Skeletal muscle cell (primary cell): ENCODE data around the gene MXRA8.
"Not testable (repeated sequence)": the region's sequence is repeated elsewhere in the genome, so short reads cannot be mapped to it uniquely, and the experiment has no call there.

Experiments
- DNase-seq: peaks from one replicate; pipeline ENCODE4 v3.0.0-alpha.2; 2010; ENCODE audit warnings: low read depth
- H3K4me3 ChIP-seq: 2 replicates; pipeline ENCODE4 v1.5.1; 2011; ENCODE audit warnings: low read depth, mild to moderate bottlenecking, control low read depth, low read length, moderate library complexity

MXRA8 gene

GRCh38 chr1:1358433-1359271 is at the start of gene MXRA8:
TSS of gene MXRA8 (minus strand) at chr1:1358555. CDS start at chr1:1358504, 51 bp downstream.
- peak; percentile 41 for DNase-seq
- peak within 1 kb of the TSS; percentile 80 for H3K4me3 ChIP-seq

- H3K4me3 ChIP-seq, result peak overlapping the region; percentile 95
- DNase-seq, result no peak
Measured at GRCh38 chr1:1407636-1408318, 49.4 kb upstream of the MXRA8 start.

- DNase-seq, result peak; percentile 60
Measured at GRCh38 chr1:1406821-1407635, 48.7 kb upstream of the MXRA8 start, which contains the start of gene MRPL20. TSS of gene MRPL20 (minus strand) at chr1:1407293. CDS start at chr1:1407217, 76 bp downstream.

GRCh38 chr1:1406101-1406820 is 47.9 kb upstream of the MXRA8 start:
- no peak for DNase-seq

More at GRCh38 chr1:1406821-1407635, 48.7 kb upstream of the MXRA8 start, which contains the start of gene MRPL20:
- peak within 1 kb of the TSS; percentile 95 for H3K4me3 ChIP-seq

GRCh38 chr1:1403653-1404052 is 45.3 kb upstream of the MXRA8 start:
- DNase-seq, result no peak
- H3K4me3 ChIP-seq, result no peak overlapping the region

More at GRCh38 chr1:1406101-1406820, 47.9 kb upstream of the MXRA8 start:
- H3K4me3 ChIP-seq, result peak overlapping the region; percentile 95

GRCh38 chr1:1402901-1403392 is 44.6 kb upstream of the MXRA8 start:
- not testable (repeated sequence) for H3K4me3 ChIP-seq, DNase-seq

GRCh38 chr1:1402072-1402900 is 43.9 kb upstream of the MXRA8 start:
- no peak for DNase-seq
- no peak overlapping the region for H3K4me3 ChIP-seq

GRCh38 chr1:1401457-1402010 is 43.2 kb upstream of the MXRA8 start:
- no peak for DNase-seq

GRCh38 chr1:1400576-1401456 is 42.5 kb upstream of the MXRA8 start:
- no peak for DNase-seq

More at GRCh38 chr1:1401457-1402010, 43.2 kb upstream of the MXRA8 start:
- H3K4me3 ChIP-seq, result no peak overlapping the region

GRCh38 chr1:1399872-1400575 is 41.7 kb upstream of the MXRA8 start:
- no peak for DNase-seq

More at GRCh38 chr1:1400576-1401456, 42.5 kb upstream of the MXRA8 start:
- H3K4me3 ChIP-seq, result peak overlapping the region; percentile 98

GRCh38 chr1:1399187-1399871 is 41.0 kb upstream of the MXRA8 start, which contains the start of gene CCNL2:
TSS of gene CCNL2 (minus strand) at chr1:1399335. CDS start at chr1:1399306, 29 bp downstream.
- peak within 1 kb of the TSS; percentile 98 for H3K4me3 ChIP-seq
- DNase-seq, result peak; percentile 93

More at GRCh38 chr1:1399872-1400575, 41.7 kb upstream of the MXRA8 start:
- peak overlapping the region; percentile 98 for H3K4me3 ChIP-seq

GRCh38 chr1:1398677-1399186 is 40.4 kb upstream of the MXRA8 start:
- no peak for DNase-seq
- peak overlapping the region; percentile 98 for H3K4me3 ChIP-seq

GRCh38 chr1:1397839-1398523 is 39.6 kb upstream of the MXRA8 start:
- no peak for DNase-seq
- peak overlapping the region; percentile 98 for H3K4me3 ChIP-seq

- no peak overlapping the region for H3K4me3 ChIP-seq
- DNase-seq, result no peak
Measured at GRCh38 chr1:1395166-1395565, 36.8 kb upstream of the MXRA8 start.

GRCh38 chr1:1394116-1394515 is 35.8 kb upstream of the MXRA8 start:
- no peak overlapping the region for H3K4me3 ChIP-seq
- DNase-seq, result no peak
